Measurements from ENCODE around the gene ACKR3. TPM values are rescaled to one million over a fixed set of nuclear protein-coding genes. Genes with fewer than 3 reads are reported as not detected.

The ACKR3 gene
- total RNA-seq, 1 donor from 2014 or later = 56.6 TPM

- Mint-ChIP-seq H3K9me3 (ENCODE audit: low read depth) (peaks cover 3% of the 10 kb centered on the region), H3K27me3 (ENCODE audit: low read depth) (no peaks in the 10 kb centered on the region), H3K4me3 (ENCODE audit: unreplicated experiment) (no peak overlapping the region), H3K4me1 (ENCODE audit: low read depth) (peaks cover 15% of the 10 kb centered on the region), H3K36me3 (ENCODE audit: low read depth) (no peaks in the 10 kb centered on the region), H3K27ac (ENCODE audit: unreplicated experiment) (no peak overlapping the region)
- no peak for TF ChIP-seq CTCF (IDR thresholded peaks at IDR 0.05)
- DNase-seq (ENCODE audit: low spot score) = no peak
Observed at GRCh38 chr2:236587861-236588815, 18.5 kb downstream of the ACKR3 start.

- Mint-ChIP-seq H3K27me3 (ENCODE audit: low read depth) (no peaks in the 10 kb centered on the region), H3K4me3 (ENCODE audit: unreplicated experiment) (no peak overlapping the region), H3K4me1 (ENCODE audit: low read depth) (peaks cover 12% of the 10 kb centered on the region), H3K27ac (ENCODE audit: unreplicated experiment) (no peak overlapping the region), H3K9me3 (ENCODE audit: low read depth) (peaks cover 3% of the 10 kb centered on the region), H3K36me3 (ENCODE audit: low read depth) (no peaks in the 10 kb centered on the region)
- DNase-seq (ENCODE audit: low spot score) = no peak
- no peak for TF ChIP-seq CTCF (IDR thresholded peaks at IDR 0.05)
Observed at GRCh38 chr2:236588932-236589592, 19.4 kb downstream of the ACKR3 start.

GRCh38 chr2:236590846-236591245 is 21.2 kb downstream of the ACKR3 start:
- Mint-ChIP-seq H3K36me3 (ENCODE audit: low read depth) (no peaks in the 10 kb centered on the region), H3K27ac (ENCODE audit: unreplicated experiment) (no peak overlapping the region), H3K4me3 (ENCODE audit: unreplicated experiment) (no peak overlapping the region), H3K27me3 (ENCODE audit: low read depth) (no peaks in the 10 kb centered on the region), H3K9me3 (ENCODE audit: low read depth) (peaks cover 3% of the 10 kb centered on the region), H3K4me1 (ENCODE audit: low read depth) (no peaks in the 10 kb centered on the region)
- no peak for DNase-seq (ENCODE audit: low spot score)
- no peak for TF ChIP-seq CTCF (IDR thresholded peaks at IDR 0.05)

- no peak overlapping the region for H3K4me3 Mint-ChIP-seq (ENCODE audit: unreplicated experiment)
- DNase-seq (ENCODE audit: low spot score) = no peak
Observed at GRCh38 chr2:236592821-236593220, 23.2 kb downstream of the ACKR3 start.

More at GRCh38 chr2:236592821-236593220, 23.2 kb downstream of the ACKR3 start:
- Mint-ChIP-seq H3K27ac (ENCODE audit: unreplicated experiment) (no peak overlapping the region), H3K9me3 (ENCODE audit: low read depth) (no peaks in the 10 kb centered on the region), H3K36me3 (ENCODE audit: low read depth) (no peaks in the 10 kb centered on the region), H3K4me1 (ENCODE audit: low read depth) (no peaks in the 10 kb centered on the region), H3K27me3 (ENCODE audit: low read depth) (no peaks in the 10 kb centered on the region)
- TF ChIP-seq CTCF (IDR thresholded peaks at IDR 0.05) = no peak

Measured in chondrocyte (in vitro differentiated cells).